Amniotic epithelial cell (primary cell): ENCODE results near the gene GALNT9.

Experiments
- DNase-seq: peaks from one replicate; pipeline ENCODE4 v3.0.0-alpha.2; 2010; ENCODE audit warnings: low read depth

GALNT9 gene

GRCh38 chr12:132344181-132344580, 14.8 kb upstream of the GALNT9 start:
- no peak for DNase-seq

GRCh38 chr12:132343294-132344004, 14.1 kb upstream of the GALNT9 start:
- no peak for DNase-seq

GRCh38 chr12:132342251-132343227, 13.2 kb upstream of the GALNT9 start:
- no peak for DNase-seq

GRCh38 chr12:132341318-132342050, 12.1 kb upstream of the GALNT9 start:
- no peak for DNase-seq

GRCh38 chr12:132340266-132341035, 11.1 kb upstream of the GALNT9 start:
- DNase-seq = no peak

- DNase-seq = no peak
These were observed 10.5 kb upstream of the GALNT9 start for GRCh38 chr12:132339856-132340255.

GRCh38 chr12:132338781-132339180, 9.4 kb upstream of the GALNT9 start:
- DNase-seq = no peak

GRCh38 chr12:132338311-132338710, 8.9 kb upstream of the GALNT9 start:
- no peak for DNase-seq

- no peak for DNase-seq
These were observed 8.2 kb upstream of the GALNT9 start for GRCh38 chr12:132337557-132337956.

GRCh38 chr12:132336451-132337413, 7.3 kb upstream of the GALNT9 start:
- DNase-seq = no peak

GRCh38 chr12:132335179-132335756, 5.9 kb upstream of the GALNT9 start:
- DNase-seq = no peak

- no peak for DNase-seq
These were observed 4.4 kb upstream of the GALNT9 start for GRCh38 chr12:132333766-132334165.

GRCh38 chr12:132333273-132333672, 3.9 kb upstream of the GALNT9 start:
- no peak for DNase-seq

- DNase-seq = no peak
These were observed 1.1 kb upstream of the GALNT9 start for GRCh38 chr12:132330549-132330881.

- DNase-seq = no peak
These were observed 545 bp upstream of the GALNT9 start for GRCh38 chr12:132329720-132330548.

GRCh38 chr12:132328282-132329029, 933 bp downstream of the GALNT9 start:
- no peak for DNase-seq

GRCh38 chr12:132327336-132328171, 1.8 kb downstream of the GALNT9 start:
- peak; percentile 95 for DNase-seq

GRCh38 chr12:132326646-132327045, 2.7 kb downstream of the GALNT9 start:
- no peak for DNase-seq
